HG03460 (cell line): ENCODE data around the gene HNF1A.
"Not testable (repeated sequence)": the region's sequence is repeated elsewhere in the genome, so short reads cannot be mapped to it uniquely, and the experiment has no call there.

Experiments
- ATAC-seq: cut with Tn5 transposase; IDR thresholded peaks from one replicate; pipeline ENCODE4 v1.9.1; 2021; ENCODE audit not compliant: unreplicated experiment

The HNF1A gene, protein sequence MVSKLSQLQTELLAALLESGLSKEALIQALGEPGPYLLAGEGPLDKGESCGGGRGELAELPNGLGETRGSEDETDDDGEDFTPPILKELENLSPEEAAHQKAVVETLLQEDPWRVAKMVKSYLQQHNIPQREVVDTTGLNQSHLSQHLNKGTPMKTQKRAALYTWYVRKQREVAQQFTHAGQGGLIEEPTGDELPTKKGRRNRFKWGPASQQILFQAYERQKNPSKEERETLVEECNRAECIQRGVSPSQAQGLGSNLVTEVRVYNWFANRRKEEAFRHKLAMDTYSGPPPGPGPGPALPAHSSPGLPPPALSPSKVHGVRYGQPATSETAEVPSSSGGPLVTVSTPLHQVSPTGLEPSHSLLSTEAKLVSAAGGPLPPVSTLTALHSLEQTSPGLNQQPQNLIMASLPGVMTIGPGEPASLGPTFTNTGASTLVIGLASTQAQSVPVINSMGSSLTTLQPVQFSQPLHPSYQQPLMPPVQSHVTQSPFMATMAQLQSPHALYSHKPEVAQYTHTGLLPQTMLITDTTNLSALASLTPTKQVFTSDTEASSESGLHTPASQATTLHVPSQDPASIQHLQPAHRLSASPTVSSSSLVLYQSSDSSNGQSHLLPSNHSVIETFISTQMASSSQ

GRCh38 chr12:120978296-120979219 lies at the start of gene HNF1A:
Gene HNF1A (plus strand): TSS chr12:120978543. CDS start chr12:120978769, 226 bp downstream.
- no peak for ATAC-seq

- ATAC-seq: no peak
These were observed 49.3 kb upstream of the HNF1A start for GRCh38 chr12:120928864-120929652.

DNA sequence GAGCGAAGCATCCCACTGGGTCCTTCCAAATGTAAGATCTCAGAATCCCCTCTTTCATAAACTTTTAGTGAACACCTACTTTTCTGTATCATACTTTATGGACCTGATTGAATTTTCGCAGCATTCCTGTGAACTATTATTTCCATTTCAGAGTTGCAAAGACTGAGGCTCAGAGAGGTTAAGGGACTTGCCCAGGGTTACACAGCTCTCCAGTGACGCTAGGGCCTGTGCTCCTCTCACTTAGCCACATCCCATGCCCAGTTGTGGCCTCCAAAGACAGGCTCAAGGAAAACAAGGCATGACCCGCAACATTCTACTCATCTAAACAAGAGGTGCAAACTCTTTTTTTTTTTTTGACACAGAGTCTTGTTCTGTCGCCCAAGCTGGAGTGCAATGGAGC lies 48.3 kb upstream of the HNF1A start:
- no peak for ATAC-seq

- ATAC-seq: no peak
These were observed 46.3 kb upstream of the HNF1A start for GRCh38 chr12:120932058-120932457.

DNA sequence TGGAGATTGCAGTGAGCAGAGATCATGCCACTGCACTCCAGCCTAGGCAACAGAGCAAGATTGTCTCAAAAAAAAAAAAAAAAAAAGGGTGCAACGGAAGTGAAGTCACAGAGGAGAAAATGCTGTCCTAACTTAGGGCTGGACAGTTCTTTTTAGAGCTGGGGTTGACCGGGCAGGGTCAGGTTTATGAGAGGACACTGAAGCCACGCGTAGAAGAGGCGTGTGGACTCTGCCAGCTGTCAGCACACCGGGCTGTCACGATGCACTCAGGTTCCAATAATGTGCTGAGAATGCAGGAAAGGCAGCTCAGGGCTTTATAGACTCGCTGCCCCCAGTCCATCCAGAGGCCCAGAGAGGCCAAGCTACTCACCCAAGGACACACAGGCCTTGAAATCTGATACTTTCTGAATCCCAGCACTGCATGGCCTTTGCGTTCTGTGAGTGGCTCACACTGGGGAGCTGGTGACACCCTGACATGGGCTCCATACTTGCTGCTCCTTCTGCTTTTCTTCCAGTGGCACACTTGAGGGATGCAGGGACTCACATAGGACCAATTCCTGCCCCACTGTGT lies 45.3 kb upstream of the HNF1A start:
- ATAC-seq: no peak

- no peak for ATAC-seq
These were observed 44.6 kb upstream of the HNF1A start for GRCh38 chr12:120933786-120934185.

DNA sequence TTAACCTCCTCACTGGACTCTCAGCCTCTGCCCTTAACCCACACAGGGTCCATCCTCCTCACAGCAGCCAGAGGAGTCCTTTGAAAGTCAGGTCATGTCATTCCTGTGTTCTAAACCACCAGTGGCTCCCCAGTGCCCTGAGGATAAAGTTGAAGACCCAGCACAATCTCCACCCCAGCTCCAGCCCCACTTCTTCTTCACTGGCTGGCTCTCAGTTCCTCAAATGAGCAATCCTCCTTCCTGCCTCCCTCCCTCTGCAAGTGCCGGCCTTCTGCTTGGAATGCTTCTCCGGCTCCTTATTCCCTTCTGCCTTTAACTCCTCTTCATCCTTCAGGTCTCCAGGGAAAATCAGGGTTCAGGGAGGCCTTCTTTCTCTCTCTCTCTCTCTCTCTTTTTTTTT lies 42.1 kb upstream of the HNF1A start:
- no peak for ATAC-seq

DNA sequence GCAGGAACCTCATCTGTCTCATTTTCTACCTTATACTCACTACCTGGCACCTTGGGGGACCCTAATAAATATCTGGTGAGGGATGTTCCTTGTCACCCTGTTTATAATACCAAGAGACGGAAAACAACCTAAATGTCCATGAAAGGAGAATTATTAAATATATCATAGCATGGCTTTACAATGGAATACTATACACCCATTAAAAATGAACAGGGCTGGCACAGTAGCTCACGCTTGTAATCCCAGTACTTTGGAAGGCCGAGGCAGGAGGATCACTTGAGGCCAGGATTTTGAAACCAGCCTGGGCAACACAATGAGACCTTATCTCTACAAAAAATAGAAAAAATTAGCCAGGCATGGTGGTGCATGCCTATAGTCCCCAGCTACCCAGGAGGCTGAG lies 39.8 kb upstream of the HNF1A start:
- no peak for ATAC-seq

DNA sequence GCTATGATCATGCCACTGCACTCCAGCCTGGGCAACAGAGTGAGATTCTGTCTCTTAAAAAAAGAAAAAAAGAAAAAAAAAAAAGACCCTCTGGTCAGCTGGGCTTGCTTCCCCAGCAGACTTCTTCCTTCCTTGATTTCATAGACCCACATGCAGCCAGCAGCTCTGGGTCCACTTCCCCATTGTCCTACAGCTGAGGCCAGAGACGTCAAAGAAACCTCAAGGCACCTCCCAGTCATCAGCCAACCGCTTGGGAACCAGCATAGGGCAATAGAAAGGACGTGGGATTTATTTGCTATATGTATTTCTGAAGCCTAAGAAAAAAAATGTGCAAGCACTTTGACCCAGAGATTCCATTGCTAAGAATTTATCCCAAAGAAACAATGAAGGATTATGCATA lies 38.8 kb upstream of the HNF1A start:
- no peak for ATAC-seq

DNA sequence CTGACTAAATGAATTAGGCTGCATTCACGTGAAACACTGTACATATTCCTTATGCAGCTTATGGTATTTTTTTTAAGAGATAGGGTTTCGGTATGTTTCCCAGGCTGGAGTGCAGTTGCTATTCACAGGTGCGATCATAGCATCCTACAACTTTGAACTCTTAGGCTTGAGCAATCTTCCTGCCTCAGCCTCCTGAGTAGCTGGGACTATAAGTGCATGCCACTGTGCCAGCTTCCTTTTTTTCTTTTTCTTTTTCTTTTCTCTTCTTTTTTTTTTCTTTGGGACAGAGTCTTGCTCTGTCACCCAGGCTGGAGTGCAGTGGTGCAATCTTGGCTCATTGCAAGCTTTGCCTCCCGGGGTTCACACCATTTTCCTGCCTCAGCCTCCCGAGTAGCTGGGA lies 38.3 kb upstream of the HNF1A start:
- ATAC-seq: no peak

GRCh38 chr12:120940799-120941198 lies 37.5 kb upstream of the HNF1A start:
- no peak for ATAC-seq

DNA sequence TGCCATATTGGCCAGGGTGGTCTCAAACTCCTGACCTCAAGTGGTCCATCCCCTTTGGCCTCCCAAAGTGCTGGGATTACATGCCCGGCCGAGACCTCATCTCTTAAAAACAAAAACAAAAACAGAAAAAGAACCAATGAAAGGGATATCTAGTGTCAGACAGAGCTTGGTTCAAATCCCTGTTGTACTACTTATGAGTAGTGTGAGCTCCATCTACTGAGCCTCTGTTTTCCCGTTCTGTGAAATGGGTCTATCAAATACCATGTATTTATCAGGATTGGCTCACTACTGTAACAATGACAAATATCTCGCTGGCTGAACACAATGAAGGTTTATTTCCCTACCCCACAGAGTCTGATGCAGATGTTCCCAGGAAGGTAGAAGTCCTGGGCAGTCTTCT lies 36.9 kb upstream of the HNF1A start:
- ATAC-seq: no peak

DNA sequence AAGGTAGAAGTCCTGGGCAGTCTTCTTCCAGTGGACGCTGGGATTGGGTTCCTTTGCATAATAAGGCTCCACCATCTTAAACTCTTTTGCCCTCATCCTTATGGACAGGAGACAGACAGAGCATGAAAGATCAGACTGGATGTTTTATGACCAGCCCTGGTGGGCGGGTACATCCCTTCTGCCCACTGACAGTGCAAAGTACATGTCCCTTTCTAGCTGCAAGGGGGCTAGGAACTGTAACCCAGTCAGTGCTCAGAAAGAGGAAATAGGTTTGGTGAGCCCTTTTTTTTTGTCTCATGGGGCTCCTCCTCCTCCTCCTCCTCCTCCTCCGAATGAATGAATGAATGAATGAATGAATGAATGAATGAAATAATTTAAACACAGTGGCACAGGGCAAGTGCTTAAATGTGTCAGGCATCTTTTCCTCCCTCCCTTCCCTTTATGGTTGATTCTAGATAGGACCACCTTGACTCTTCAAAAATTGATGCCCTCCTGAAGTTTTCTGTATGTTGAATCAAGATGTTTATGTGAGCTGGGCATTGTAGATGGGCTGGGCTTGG lies 36.4 kb upstream of the HNF1A start:
- no peak for ATAC-seq

- no peak for ATAC-seq
These were observed 34.9 kb upstream of the HNF1A start for GRCh38 chr12:120943482-120943881.

DNA sequence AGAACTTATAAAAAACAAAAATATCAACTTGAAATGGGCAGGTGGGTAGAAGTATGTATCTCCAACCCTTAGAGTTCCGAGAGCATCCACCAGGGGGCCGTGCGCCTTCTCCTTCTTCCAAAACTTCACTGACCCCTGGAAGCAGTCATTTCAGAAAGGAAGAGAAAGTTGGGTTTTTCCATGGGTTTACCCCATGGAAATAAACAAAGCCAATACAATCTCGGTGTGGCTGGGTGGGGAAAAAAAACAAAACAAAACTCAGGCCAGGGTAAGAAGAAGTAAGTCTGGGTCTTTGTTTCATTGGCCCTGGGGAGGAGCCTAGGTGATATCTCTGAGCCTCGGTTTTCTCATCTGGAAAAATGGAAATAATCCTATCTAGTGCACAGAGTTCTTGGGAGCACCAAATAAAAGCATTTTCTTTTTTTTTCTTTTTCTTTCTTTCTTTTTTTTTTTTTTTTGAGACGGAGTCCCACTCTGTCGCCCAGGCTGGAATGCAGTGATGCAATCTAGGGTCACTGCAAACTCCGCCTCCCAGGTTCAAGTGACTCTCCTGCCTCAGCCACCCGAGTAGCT lies 33.6 kb upstream of the HNF1A start:
- ATAC-seq: no peak

GRCh38 chr12:120945516-120945915 lies 32.8 kb upstream of the HNF1A start:
- ATAC-seq: not testable (repeated sequence)

DNA sequence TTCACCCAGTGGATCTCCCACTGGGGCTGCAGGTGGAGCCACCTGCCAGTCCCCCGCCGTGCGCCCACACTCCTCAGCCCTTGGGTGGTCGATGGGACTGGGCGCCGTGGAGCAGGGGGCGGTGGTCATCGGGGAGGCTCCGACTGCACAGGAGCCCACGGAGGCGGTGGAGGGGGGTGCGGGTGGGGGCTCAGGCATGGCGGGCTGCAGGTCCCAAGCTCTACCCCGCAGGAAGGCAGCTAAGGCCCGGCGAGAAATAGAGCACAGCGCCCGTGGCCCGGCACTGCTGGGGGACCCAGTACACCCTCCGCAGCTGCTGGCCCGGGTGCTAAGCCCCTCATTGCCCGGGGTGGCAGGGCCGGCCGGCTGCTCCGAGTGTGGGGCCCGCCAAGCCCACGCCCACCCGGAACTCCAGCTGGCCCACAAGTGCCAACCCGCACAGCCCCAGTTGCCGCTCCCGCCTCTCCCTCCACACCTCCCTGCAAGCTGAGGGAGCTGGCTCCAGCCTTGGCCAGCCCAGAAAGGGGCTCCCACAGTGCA lies 28.0 kb upstream of the HNF1A start:
- not testable (repeated sequence) for ATAC-seq

DNA sequence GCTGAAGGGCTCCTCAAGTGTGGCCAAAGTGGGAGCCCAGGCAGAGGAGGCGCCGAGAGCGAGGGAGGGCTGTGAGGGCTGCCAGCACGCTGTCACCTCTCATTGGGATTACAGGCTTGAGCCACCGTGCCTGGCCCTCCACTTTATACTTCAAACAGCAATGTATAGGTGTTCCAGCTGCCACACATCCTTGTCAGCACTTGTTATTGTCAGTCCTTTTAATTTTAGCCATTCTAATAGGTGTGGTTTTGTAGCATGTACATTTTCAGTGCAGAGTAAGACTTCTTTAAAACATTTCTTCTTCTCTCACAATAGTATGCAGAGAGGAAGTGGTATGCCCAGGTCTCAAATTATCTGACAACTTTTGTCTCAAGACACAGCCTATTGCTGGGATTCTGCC lies 27.5 kb upstream of the HNF1A start:
- ATAC-seq: no peak

DNA sequence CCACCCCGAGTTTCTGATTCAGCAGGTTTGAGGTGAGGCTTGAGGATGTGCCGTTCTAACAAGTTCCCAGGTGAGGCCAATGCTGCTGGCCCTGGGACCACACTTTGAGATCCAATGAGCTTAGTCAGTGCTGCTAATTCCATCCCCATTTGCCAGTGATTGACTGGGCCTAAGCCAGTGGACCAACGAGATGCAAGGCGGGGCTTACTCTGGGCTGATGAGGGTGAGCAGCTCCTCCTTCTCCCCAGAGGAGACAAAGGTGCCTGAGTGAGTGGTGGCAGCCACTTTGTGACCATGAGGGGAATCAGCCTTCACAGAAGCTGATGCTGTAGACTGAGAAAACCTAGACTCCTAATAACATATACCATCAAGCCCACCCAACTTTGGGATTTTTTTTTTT lies 23.1 kb upstream of the HNF1A start:
- no peak for ATAC-seq
